ENCODE measurements around the gene PLPP2.

Gene PLPP2

DNA sequence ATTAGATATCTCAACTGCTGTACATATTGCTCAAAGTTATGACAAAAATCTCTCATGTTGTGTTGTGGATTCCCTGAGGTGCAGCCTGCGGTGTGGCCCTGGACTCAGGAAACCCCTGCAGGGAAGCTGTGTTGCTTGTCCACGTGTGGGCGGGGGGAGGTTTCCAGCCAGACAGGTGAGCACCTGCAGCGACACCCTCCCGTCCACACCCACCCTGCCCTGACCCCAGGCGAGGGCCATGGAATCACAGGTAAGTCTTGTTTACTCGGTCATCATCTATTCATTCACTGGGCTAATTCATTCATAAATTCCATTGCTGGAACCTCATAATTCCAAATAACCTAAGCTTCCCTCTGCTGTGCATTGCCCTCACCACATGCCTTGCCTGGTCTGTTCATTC, 14.1 kb downstream of the PLPP2 start:
- Histone ChIP-seq H3K36me3 (ENCODE audit: control insufficient read depth in 2 of 2, insufficient read depth in 1 of 2, low read length in 2 of 2) (no peaks in the 10 kb centered on the region), H3K4me3 (ENCODE audit: low read depth, low read length) (no peak overlapping the region), H3K4me1 (ENCODE audit: control insufficient read depth, insufficient read depth, low read length) (no peaks in the 10 kb centered on the region), H3K9me3 (ENCODE audit: control insufficient read depth, insufficient read depth, low read depth, low read length) (no peaks in the 10 kb centered on the region), H3K27ac (ENCODE audit: extremely low read depth, low read depth, low read length) (no peak overlapping the region)
- TF ChIP-seq, protein P1, sequence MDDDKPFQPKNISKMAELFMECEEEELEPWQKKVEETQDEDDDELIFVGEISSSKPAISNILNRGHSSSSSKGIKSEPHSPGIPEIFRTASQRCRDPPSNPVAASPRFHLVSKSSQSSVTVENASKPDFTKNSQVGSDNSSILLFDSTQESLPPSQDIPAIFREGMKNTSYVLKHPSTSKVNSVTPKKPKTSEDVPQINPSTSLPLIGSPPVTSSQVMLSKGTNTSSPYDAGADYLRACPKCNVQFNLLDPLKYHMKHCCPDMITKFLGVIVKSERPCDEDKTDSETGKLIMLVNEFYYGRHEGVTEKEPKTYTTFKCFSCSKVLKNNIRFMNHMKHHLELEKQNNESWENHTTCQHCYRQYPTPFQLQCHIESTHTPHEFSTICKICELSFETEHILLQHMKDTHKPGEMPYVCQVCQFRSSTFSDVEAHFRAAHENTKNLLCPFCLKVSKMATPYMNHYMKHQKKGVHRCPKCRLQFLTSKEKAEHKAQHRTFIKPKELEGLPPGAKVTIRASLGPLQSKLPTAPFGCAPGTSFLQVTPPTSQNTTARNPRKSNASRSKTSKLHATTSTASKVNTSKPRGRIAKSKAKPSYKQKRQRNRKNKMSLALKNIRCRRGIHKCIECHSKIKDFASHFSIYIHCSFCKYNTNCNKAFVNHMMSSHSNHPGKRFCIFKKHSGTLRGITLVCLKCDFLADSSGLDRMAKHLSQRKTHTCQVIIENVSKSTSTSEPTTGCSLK (tag by site-specific recombination; IDR thresholded peaks at IDR 0.05), result no peak
- TF ChIP-seq ZNF114 (tag by site-specific recombination; IDR thresholded peaks at IDR 0.05), result no peak
- ChIA-PET CTCF (interaction anchor here (0.8 kb wide), 1 partner anchor 11 kb away, joined by 3 read pairs; no protein-coding TSS in a partner anchor), POLR2A (no interaction called here)

DNA sequence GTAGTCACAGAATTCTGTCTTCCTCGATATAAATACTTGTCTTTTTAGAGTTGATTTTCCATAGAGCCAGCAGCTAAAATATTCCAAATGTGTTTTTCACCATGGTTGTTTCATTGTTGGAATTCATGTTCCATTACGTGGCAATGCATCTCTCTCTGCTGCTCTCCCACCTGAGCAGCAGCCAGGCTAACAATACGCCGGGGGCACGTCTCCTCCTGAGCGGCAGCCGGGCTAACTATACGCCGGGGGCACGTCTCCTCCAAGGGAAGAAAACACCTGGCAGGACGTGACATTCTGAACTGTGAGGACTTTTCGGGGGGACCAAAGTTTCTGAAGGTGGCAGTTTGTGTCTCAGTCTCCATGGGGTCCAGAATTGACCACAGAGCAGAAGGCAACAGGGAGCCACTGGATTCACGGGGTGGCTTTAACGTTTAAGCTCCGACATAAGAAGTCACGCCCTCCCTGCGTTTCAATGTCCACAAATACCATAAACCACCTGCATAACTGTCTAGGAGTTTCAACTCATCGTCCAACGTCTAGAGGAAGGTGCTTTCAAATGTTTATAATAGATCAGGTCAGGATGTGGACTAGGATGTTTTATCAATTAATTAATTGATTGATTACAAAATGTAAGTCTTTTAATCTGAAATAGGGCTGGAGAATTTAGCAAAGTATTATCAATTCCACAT, 15.1 kb downstream of the PLPP2 start:
- TF ChIP-seq ZNF473 (tag by site-specific recombination; IDR thresholded peaks at IDR 0.05) (no peak), ZNF514 (tag by site-specific recombination; IDR thresholded peaks at IDR 0.05) (no peak), ZNF830 (tag by site-specific recombination; IDR thresholded peaks at IDR 0.05; ENCODE audit: low read depth) (no peak)
- H3K36me3 ChIP-seq (ENCODE audit: control insufficient read depth in 2 of 2, insufficient read depth in 1 of 2, low read length in 2 of 2), result no peaks in the 10 kb centered on the region
- no peaks in the 10 kb centered on the region for H3K9me3 ChIP-seq (ENCODE audit: control insufficient read depth, insufficient read depth, low read depth, low read length)
- POLR2A ChIA-PET, result no interaction called here
- no peak overlapping the region for H3K4me3 ChIP-seq (ENCODE audit: low read depth, low read length)
- CTCF ChIA-PET, result interaction anchor here (1.1 kb wide), 1 partner anchor 17 kb away, joined by 4 read pairs; no protein-coding TSS in a partner anchor
- H3K27ac ChIP-seq (ENCODE audit: extremely low read depth, low read depth, low read length), result no peak overlapping the region
- H3K4me1 ChIP-seq (ENCODE audit: control insufficient read depth, insufficient read depth, low read length), result no peaks in the 10 kb centered on the region

DNA sequence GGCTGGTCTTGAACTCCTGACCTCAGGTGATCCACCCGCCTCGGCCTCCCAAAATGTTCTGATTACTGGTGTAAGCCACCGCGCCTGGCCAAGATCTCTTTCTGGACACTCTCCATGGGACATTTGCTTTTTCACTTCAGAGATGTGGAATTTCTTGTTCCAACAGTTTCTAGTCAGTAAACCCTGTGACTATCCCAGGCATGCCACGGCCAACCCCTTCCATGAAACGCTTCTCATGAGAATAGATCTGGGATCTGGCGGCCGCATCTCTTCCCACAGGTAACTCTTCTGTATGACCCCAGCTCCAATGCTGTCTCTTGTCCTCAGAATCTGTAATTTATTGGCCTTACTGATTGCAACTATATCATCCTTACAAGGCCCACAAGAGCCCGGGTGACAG, 16.2 kb downstream of the PLPP2 start:
- CTCF ChIA-PET, result interaction anchor here (0.6 to 1.1 kb wide), 2 partner anchors 18 to 21 kb away, joined by 4 to 5 read pairs; no protein-coding TSS in a partner anchor
- Histone ChIP-seq H3K4me3 (ENCODE audit: low read depth, low read length) (no peak overlapping the region), H3K36me3 (ENCODE audit: control insufficient read depth in 2 of 2, insufficient read depth in 1 of 2, low read length in 2 of 2) (no peaks in the 10 kb centered on the region), H3K4me1 (ENCODE audit: control insufficient read depth, insufficient read depth, low read length) (no peaks in the 10 kb centered on the region), H3K9me3 (ENCODE audit: control insufficient read depth, insufficient read depth, low read depth, low read length) (no peaks in the 10 kb centered on the region), H3K27ac (ENCODE audit: extremely low read depth, low read depth, low read length) (no peak overlapping the region)
- POLR2A ChIA-PET, result no interaction called here
- TF ChIP-seq ZNF629 (tag by site-specific recombination; IDR thresholded peaks at IDR 0.05) (no peak), REPIN1 (tag by site-specific recombination; IDR thresholded peaks at IDR 0.05; ENCODE audit: low read depth) (no peak), ZBTB1 (tag by site-specific recombination; IDR thresholded peaks at IDR 0.05) (no peak), ZNF341 (tag by site-specific recombination; IDR thresholded peaks at IDR 0.05; ENCODE audit: low read depth) (no peak), ZNF830 (tag by site-specific recombination; IDR thresholded peaks at IDR 0.05; ENCODE audit: low read depth) (no peak), ZNF394 (tag by site-specific recombination; IDR thresholded peaks at IDR 0.05; ENCODE audit: borderline replicate concordance) (no peak), ZNF544 (tag by site-specific recombination; IDR thresholded peaks at IDR 0.05) (no peak), GLI2 (tag by site-specific recombination; IDR thresholded peaks at IDR 0.05; ENCODE audit: borderline replicate concordance, low read depth) (no peak), ZSCAN30 (tag by site-specific recombination; IDR thresholded peaks at IDR 0.05) (no peak), ZNF561 (tag by site-specific recombination; IDR thresholded peaks at IDR 0.05; ENCODE audit: borderline replicate concordance) (no peak)
- TF ChIP-seq, protein P2, sequence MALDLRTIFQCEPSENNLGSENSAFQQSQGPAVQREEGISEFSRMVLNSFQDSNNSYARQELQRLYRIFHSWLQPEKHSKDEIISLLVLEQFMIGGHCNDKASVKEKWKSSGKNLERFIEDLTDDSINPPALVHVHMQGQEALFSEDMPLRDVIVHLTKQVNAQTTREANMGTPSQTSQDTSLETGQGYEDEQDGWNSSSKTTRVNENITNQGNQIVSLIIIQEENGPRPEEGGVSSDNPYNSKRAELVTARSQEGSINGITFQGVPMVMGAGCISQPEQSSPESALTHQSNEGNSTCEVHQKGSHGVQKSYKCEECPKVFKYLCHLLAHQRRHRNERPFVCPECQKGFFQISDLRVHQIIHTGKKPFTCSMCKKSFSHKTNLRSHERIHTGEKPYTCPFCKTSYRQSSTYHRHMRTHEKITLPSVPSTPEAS (tag by site-specific recombination; IDR thresholded peaks at IDR 0.05), result no peak
- TF ChIP-seq, protein P3, sequence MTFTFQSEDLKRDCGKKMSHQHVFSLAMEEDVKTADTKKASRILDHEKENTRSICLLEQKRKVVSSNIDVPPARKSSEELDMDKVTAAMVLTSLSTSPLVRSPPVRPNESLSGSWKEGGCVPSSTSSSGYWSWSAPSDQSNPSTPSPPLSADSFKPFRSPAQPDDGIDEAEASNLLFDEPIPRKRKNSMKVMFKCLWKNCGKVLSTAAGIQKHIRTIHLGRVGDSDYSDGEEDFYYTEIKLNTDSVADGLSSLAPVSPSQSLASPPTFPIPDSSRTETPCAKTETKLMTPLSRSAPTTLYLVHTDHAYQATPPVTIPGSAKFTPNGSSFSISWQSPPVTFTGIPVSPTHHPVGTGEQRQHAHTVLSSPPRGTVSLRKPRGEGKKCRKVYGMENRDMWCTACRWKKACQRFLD (tag by site-specific recombination; IDR thresholded peaks at IDR 0.05), result no peak
